HEK293T (cell line): ENCODE results near the gene PTPRZ1.

Source experiments
- CTCF ChIA-PET: fragments of 350-600 bp; formaldehyde crosslinking; extraction: SDS; loops from one replicate; lab custom pipeline; 2021; ENCODE audit warnings: antibody characterized with exemption, inconsistent platforms; lab: Yijun Ruan, JAX
- POLR2A ChIA-PET: fragments of 350-600 bp; formaldehyde crosslinking; extraction: SDS; loops from one replicate; lab custom pipeline; 2020; ENCODE audit warnings: antibody characterized with exemption, inconsistent platforms; lab: Yijun Ruan, JAX
- DNase-seq: peaks from one replicate; pipeline ENCODE4 v3.0.0; 2012; ENCODE audit warnings: mixed read lengths; ENCODE audit errors: extremely low spot score
- ARNT ChIP-seq: fragments of 450-650 bp; IDR thresholded peaks from 2 replicates; pipeline ENCODE4 v1.6.1; 2017; ENCODE audit warnings: mild to moderate bottlenecking
- BHLHE40 ChIP-seq: fragments of 450-650 bp; IDR thresholded peaks from 2 replicates; pipeline ENCODE4 v1.6.1; 2016; ENCODE audit warnings: mild to moderate bottlenecking, moderate library complexity, borderline replicate concordance
- CTBP1 ChIP-seq: fragments of 450-650 bp; IDR thresholded peaks from 2 replicates; pipeline ENCODE4 v1.6.1; 2016; ENCODE audit warnings: borderline replicate concordance
- ELF4 ChIP-seq: fragments of 450-650 bp; IDR thresholded peaks from 2 replicates; pipeline ENCODE4 v1.6.1; 2017; ENCODE audit warnings: antibody characterized with exemption
- FOXA1 ChIP-seq: fragments of 450-650 bp; IDR thresholded peaks from 2 replicates; pipeline ENCODE4 v1.6.1; 2016; ENCODE audit warnings: mild to moderate bottlenecking
- FOXK2 ChIP-seq: fragments of 450-650 bp; IDR thresholded peaks from 2 replicates; pipeline ENCODE4 v1.6.1; 2016; ENCODE audit warnings: mild to moderate bottlenecking
- FOXM1 ChIP-seq: fragments of 450-650 bp; IDR thresholded peaks from 2 replicates; pipeline ENCODE4 v1.6.1; 2017; ENCODE audit warnings: mild to moderate bottlenecking, borderline replicate concordance
- HDGF ChIP-seq: fragments of 450-650 bp; IDR thresholded peaks from 2 replicates; pipeline ENCODE4 v1.6.1; 2017; ENCODE audit warnings: antibody characterized with exemption, borderline replicate concordance
- L3MBTL2 ChIP-seq: fragments of 450-650 bp; conservative IDR thresholded peaks from 2 replicates; pipeline ENCODE4 v1.6.1; 2016; ENCODE audit warnings: mild to moderate bottlenecking
- LEF1 ChIP-seq: fragments of 450-650 bp; IDR thresholded peaks from 2 replicates; pipeline ENCODE4 v1.6.1; 2017; ENCODE audit warnings: mild to moderate bottlenecking, borderline replicate concordance
- NFRKB ChIP-seq: fragments of 450-650 bp; IDR thresholded peaks from 2 replicates; pipeline ENCODE4 v1.6.1; 2016; ENCODE audit warnings: mild to moderate bottlenecking, moderate library complexity
- SP1 ChIP-seq: fragments of 450-650 bp; IDR thresholded peaks from 2 replicates; pipeline ENCODE4 v1.6.1; 2017
- SUZ12 ChIP-seq: fragments of 450-650 bp; IDR thresholded peaks from 2 replicates; pipeline ENCODE4 v1.6.1; 2016; ENCODE audit warnings: mild to moderate bottlenecking
- TARDBP ChIP-seq: fragments of 450-650 bp; IDR thresholded peaks from 2 replicates; pipeline ENCODE4 v1.6.1; 2016
- ZNF384 ChIP-seq: fragments of 450-650 bp; IDR thresholded peaks from 2 replicates; pipeline ENCODE4 v1.6.1; 2016
- TF ChIP-seq, protein P1 (sequence below): fragments of 450-650 bp; IDR thresholded peaks from 2 replicates; pipeline ENCODE4 v1.6.1; 2016

Gene PTPRZ1

GRCh38 chr7:122063146-122063545, 190.2 kb downstream of the PTPRZ1 start:
- ChIA-PET POLR2A (no interaction called here), CTCF (interaction anchor here (0.6 kb wide), 1 partner anchor 473 kb away, joined by 3 read pairs; no protein-coding TSS in a partner anchor)
- TF ChIP-seq FOXK2 (no peak), BHLHE40 (no peak), NFRKB (no peak), HDGF (no peak), ARNT (no peak), FOXM1 (no peak), SUZ12 (no peak), ELF4 (no peak), TARDBP (no peak), ZNF384 (no peak), CTBP1 (no peak), FOXA1 (no peak), LEF1 (no peak), SP1 (no peak), L3MBTL2 (no peak)
- TF ChIP-seq, protein P1, sequence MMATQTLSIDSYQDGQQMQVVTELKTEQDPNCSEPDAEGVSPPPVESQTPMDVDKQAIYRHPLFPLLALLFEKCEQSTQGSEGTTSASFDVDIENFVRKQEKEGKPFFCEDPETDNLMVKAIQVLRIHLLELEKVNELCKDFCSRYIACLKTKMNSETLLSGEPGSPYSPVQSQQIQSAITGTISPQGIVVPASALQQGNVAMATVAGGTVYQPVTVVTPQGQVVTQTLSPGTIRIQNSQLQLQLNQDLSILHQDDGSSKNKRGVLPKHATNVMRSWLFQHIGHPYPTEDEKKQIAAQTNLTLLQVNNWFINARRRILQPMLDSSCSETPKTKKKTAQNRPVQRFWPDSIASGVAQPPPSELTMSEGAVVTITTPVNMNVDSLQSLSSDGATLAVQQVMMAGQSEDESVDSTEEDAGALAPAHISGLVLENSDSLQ = no peak
- DNase-seq = no peak

DNA sequence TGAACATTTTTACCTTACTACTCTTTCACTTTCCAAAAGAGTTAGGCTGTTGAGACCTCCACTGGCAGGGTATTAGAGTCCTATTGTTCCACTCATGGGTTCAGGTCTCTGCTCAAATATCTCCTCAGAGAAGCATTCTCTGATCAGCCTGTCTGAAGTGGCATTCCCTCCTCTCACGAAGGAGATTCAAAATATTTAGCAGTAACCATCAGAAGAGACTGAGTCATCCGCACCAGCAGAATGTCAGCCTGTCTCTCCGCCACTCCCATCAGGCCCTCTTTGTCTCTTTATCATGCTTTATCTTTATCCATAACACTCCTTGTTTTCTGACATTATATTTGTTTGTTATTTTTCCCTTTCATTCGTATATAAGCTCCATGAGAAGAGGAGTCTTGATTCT, 192.0 kb downstream of the PTPRZ1 start:
- TF ChIP-seq ARNT = no peak
- no peak for TF ChIP-seq TARDBP
- no peak for TF ChIP-seq ZNF384
- no peak for TF ChIP-seq SP1
- no peak for TF ChIP-seq BHLHE40
- no peak for TF ChIP-seq ELF4
- TF ChIP-seq NFRKB = no peak
- no peak for TF ChIP-seq LEF1
- TF ChIP-seq FOXM1 = no peak
- no peak for TF ChIP-seq FOXA1
- no peak for TF ChIP-seq CTBP1
- no peak for TF ChIP-seq FOXK2
- no peak for TF ChIP-seq L3MBTL2
- TF ChIP-seq HDGF = no peak
- TF ChIP-seq SUZ12 = no peak
- TF ChIP-seq, protein P1 = no peak
- ChIA-PET POLR2A (no interaction called here), CTCF (no interaction called here)
- no peak for DNase-seq

DNA sequence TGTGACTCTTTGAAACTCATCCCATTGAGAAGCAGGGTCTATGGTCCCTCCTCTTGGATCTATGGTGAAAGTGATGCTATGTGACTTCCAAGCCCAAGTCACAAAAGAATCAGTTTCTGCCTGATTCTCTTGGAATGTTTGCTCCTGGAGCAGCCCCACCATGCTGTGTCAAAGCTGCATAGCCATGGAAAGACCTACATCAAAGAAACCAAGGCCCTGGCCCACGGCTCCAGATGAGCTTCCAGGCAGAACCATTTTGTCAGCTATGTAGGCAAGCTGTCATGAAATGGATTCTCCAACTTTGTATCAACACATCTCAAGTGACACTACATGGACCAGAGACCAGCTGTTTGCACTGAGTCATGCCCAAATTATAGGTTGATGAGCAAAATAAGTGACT, 194.1 kb downstream of the PTPRZ1 start:
- POLR2A ChIA-PET = no interaction called here
- CTCF ChIA-PET = no interaction called here
- no peak for DNase-seq
- no peak for TF ChIP-seq TARDBP
- no peak for TF ChIP-seq ZNF384
- TF ChIP-seq SUZ12 = no peak
- no peak for TF ChIP-seq BHLHE40
- no peak for TF ChIP-seq NFRKB
- no peak for TF ChIP-seq ELF4
- no peak for TF ChIP-seq LEF1
- TF ChIP-seq L3MBTL2 = no peak
- TF ChIP-seq FOXK2 = no peak
- no peak for TF ChIP-seq SP1
- TF ChIP-seq FOXA1 = no peak
- TF ChIP-seq HDGF = no peak
- no peak for TF ChIP-seq ARNT
- TF ChIP-seq CTBP1 = no peak

DNA sequence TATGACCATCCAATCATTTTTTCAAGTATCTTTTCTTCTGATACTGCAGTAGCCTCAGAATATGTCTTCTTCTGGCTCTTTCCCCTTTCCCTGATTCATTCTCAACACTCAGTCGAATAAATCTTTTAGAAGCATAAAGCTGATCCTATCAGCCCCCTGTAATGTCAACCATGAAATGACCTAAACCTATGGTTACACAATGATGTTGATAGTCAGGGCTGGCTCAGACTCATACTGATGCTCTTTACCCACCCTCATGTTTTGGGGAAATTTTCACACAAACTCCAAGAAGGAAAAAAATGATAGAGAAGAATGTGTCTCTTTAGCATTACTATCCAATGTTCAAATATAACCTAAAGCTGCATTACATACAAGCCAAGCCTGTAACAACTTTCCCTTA, 195.1 kb downstream of the PTPRZ1 start:
- ChIA-PET CTCF (no interaction called here), POLR2A (no interaction called here)
- no peak for DNase-seq
- no peak for TF ChIP-seq ELF4
- TF ChIP-seq L3MBTL2 = no peak
- TF ChIP-seq, protein P1 = no peak
- TF ChIP-seq NFRKB = no peak
- no peak for TF ChIP-seq FOXA1
- no peak for TF ChIP-seq LEF1
- TF ChIP-seq SUZ12 = no peak
- no peak for TF ChIP-seq ARNT
- no peak for TF ChIP-seq HDGF
- TF ChIP-seq CTBP1 = no peak
- no peak for TF ChIP-seq TARDBP
- TF ChIP-seq FOXK2 = no peak
- TF ChIP-seq BHLHE40 = no peak
- TF ChIP-seq FOXM1 = no peak
- TF ChIP-seq ZNF384 = no peak
- no peak for TF ChIP-seq SP1

DNA sequence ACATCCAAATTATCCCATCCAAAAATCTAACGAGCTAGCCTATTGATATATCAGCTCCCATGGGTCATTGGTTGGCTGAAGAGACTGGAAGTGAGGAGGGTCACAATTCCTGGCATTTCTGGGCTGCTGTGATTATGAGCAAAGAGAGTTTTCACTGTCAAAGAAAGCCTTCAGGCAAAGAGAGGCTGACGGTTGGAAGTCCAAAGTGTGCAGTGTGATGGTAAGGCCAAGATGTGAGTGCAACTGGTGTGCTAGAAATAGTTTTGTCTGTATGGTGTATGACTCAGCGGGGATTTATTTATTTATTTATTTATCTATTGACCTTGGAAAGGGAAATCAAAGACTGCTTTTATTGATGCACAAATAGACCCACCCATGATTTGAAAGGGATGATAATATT, 196.0 kb downstream of the PTPRZ1 start:
- TF ChIP-seq L3MBTL2 (no peak), FOXA1 (no peak), ARNT (no peak), CTBP1 (no peak), ZNF384 (no peak), BHLHE40 (no peak), TARDBP (no peak), NFRKB (no peak), SP1 (no peak), LEF1 (no peak), ELF4 (no peak), SUZ12 (no peak), FOXM1 (no peak), FOXK2 (no peak), HDGF (no peak)
- TF ChIP-seq, protein P1 = no peak
- CTCF ChIA-PET = no interaction called here
- no peak for DNase-seq
- POLR2A ChIA-PET = interaction anchor here (0.6 kb wide), 1 partner anchor 588 kb away, joined by 3 read pairs; no protein-coding TSS in a partner anchor
